Fibroblast of lung (primary cell): ENCODE data around the gene CEMIP. TPM values are rescaled to one million over a fixed set of nuclear protein-coding genes. Genes with fewer than 3 reads are reported as not detected.

ENCODE experiments used
- DNase-seq, 2 donors: peaks; one replicate each; pipeline versions ENCODE4 v3.0.0 to v3.0.0-alpha.2; 2010; ENCODE audit warnings: low read depth in 2 of 2
- H2AFZ ChIP-seq: 2 replicates; pipeline ENCODE4 v1.5.1; 2012; ENCODE audit warnings: low read length, control low read depth, inconsistent platforms
- H3K27ac ChIP-seq: 2 replicates; pipeline ENCODE4 v1.5.1; 2011; ENCODE audit warnings: low read length, control low read depth; ENCODE audit not compliant: insufficient read depth
- H3K27me3 ChIP-seq: 2 replicates; pipeline ENCODE4 v1.5.1; 2011; ENCODE audit warnings: mild to moderate bottlenecking, low read length; ENCODE audit not compliant: control insufficient read depth, insufficient read depth
- H3K36me3 ChIP-seq: 2 replicates; pipeline ENCODE4 v1.5.1; 2011; ENCODE audit warnings: low read length; ENCODE audit not compliant: control insufficient read depth, insufficient read depth
- H3K4me1 ChIP-seq: 2 replicates; pipeline ENCODE4 v1.5.1; 2011; ENCODE audit warnings: low read length; ENCODE audit not compliant: control insufficient read depth, insufficient read depth; ENCODE audit errors: extremely low read depth
- H3K4me2 ChIP-seq: 2 replicates; pipeline ENCODE4 v1.5.1; 2011; ENCODE audit warnings: low read length, control low read depth; ENCODE audit not compliant: insufficient read depth; ENCODE audit errors: extremely low read depth
- H3K4me3 ChIP-seq, 4 experiments: fragments of 200-600 bp in 1 of 4; sonication (generic) in 1 of 4; replicated peaks in 1 of 4; 2 replicates each; pipeline ENCODE4 v1.5.1; 2011 to 2016; ENCODE audit warnings: low read length in 4 of 4, low read depth in 3 of 4, mild to moderate bottlenecking in 3 of 4, control low read depth in 2 of 4, inconsistent platforms in 1 of 4, mixed read lengths in 1 of 4; ENCODE audit not compliant: insufficient read depth in 1 of 4; ENCODE audit errors: control extremely low read depth in 1 of 4
- H3K79me2 ChIP-seq: 2 replicates; pipeline ENCODE4 v1.5.1; 2012; ENCODE audit warnings: mild to moderate bottlenecking, low read length, inconsistent platforms; ENCODE audit not compliant: control insufficient read depth, insufficient read depth
- H3K9ac ChIP-seq: 2 replicates; pipeline ENCODE4 v1.5.1; 2011; ENCODE audit warnings: mild to moderate bottlenecking, low read length, control low read depth; ENCODE audit not compliant: insufficient read depth
- H3K9me3 ChIP-seq: 2 replicates; pipeline ENCODE4 v1.5.1; 2012; ENCODE audit warnings: low read depth, low read length; ENCODE audit not compliant: control insufficient read depth, insufficient read depth
- H4K20me1 ChIP-seq: 2 replicates; pipeline ENCODE4 v1.5.1; 2011; ENCODE audit warnings: low read length; ENCODE audit not compliant: control insufficient read depth, insufficient read depth; ENCODE audit errors: extremely low read depth
- CTCF ChIP-seq, 2 donors: IDR thresholded peaks in 1 of 2; conservative IDR thresholded peaks in 1 of 2; 1 replicate in 1 of 2; 2 replicates in 1 of 2; pipeline ENCODE4 v1.5.1; 2011 to 2012; ENCODE audit warnings: low read length in 2 of 2, control low read depth in 1 of 2, inconsistent platforms in 1 of 2, low read depth in 1 of 2, mild to moderate bottlenecking in 1 of 2
- EZH2 ChIP-seq: IDR thresholded peaks from 2 replicates; pipeline ENCODE4 v1.5.1; 2012; ENCODE audit warnings: low read length, control low read depth, mild to moderate bottlenecking; ENCODE audit errors: missing control alignments
- polyA plus RNA-seq, 2 donors: library from polyadenylated mRNA; depleted of rRNA in 1 of 2; stranded (reverse) in 1 of 2; unstranded in 1 of 2; fragments of >200 nt; gene quantifications; 2 replicates each; pipeline ENCODE4 v1.2.1, GENCODE V29; 2011 to 2012; ENCODE audit warnings: missing spikeins in 1 of 2
- total RNA-seq: library from RNA; depleted of rRNA; stranded (reverse); fragments of >200 nt; gene quantifications from 2 replicates; pipeline ENCODE4 v1.2.1, GENCODE V29; 2014

Gene CEMIP
- total and polyA plus RNA-seq, 2 donors (not counting 1 experiment from before 2014, with no cell fraction given), result 946 to 1,190 TPM

- no peak overlapping the region for H3K4me2 ChIP-seq
- H3K9me3 ChIP-seq, result no peaks in the 10 kb centered on the region
- H3K79me2 ChIP-seq, result no peaks in the 10 kb centered on the region
- no peak overlapping the region for H3K4me3 ChIP-seq
- no peaks in the 10 kb centered on the region for H3K4me1 ChIP-seq
- no peak overlapping the region for H3K9ac ChIP-seq
- peaks cover 8% of the 10 kb centered on the region for H3K36me3 ChIP-seq
- no peak overlapping the region for H2AFZ ChIP-seq
- no peak for TF ChIP-seq CTCF (conservative IDR thresholded peaks at IDR 0.05 in 1 of 2, IDR thresholded peaks at IDR 0.05 in 1 of 2; ENCODE audit: low read depth in 1 of 2, low read length in 2 of 2)
- no peak for TF ChIP-seq EZH2
- H4K20me1 ChIP-seq, result no peaks in the 10 kb centered on the region
- H3K27ac ChIP-seq, result no peak overlapping the region
- peaks cover under 1% of the 10 kb centered on the region for H3K27me3 ChIP-seq
- no peak for DNase-seq
Measured at GRCh38 chr15:80832686-80833085, 53.5 kb downstream of the CEMIP start.

GRCh38 chr15:80834402-80834801 is 55.2 kb downstream of the CEMIP start:
- no peak overlapping the region for H3K9ac ChIP-seq
- H4K20me1 ChIP-seq, result no peaks in the 10 kb centered on the region
- H3K4me3 ChIP-seq, result no peak overlapping the region
- no peak overlapping the region for H3K4me2 ChIP-seq
- no peak for DNase-seq
- no peak overlapping the region for H2AFZ ChIP-seq
- H3K9me3 ChIP-seq, result no peaks in the 10 kb centered on the region
- no peak overlapping the region for H3K27ac ChIP-seq
- TF ChIP-seq EZH2, result no peak
- TF ChIP-seq CTCF (conservative IDR thresholded peaks at IDR 0.05 in 1 of 2, IDR thresholded peaks at IDR 0.05 in 1 of 2; ENCODE audit: low read depth in 1 of 2, low read length in 2 of 2), result no peak
- peaks cover 8% of the 10 kb centered on the region for H3K27me3 ChIP-seq
- peaks cover 6% of the 10 kb centered on the region for H3K36me3 ChIP-seq
- H3K79me2 ChIP-seq, result no peaks in the 10 kb centered on the region
- H3K4me1 ChIP-seq, result no peaks in the 10 kb centered on the region

GRCh38 chr15:80834906-80835305 is 55.7 kb downstream of the CEMIP start:
- no peak overlapping the region for H2AFZ ChIP-seq

More at GRCh38 chr15:80834906-80835305, 55.7 kb downstream of the CEMIP start:
- Histone ChIP-seq H3K9ac (no peak overlapping the region), H3K36me3 (peaks cover 5% of the 10 kb centered on the region), H4K20me1 (no peaks in the 10 kb centered on the region), H3K79me2 (no peaks in the 10 kb centered on the region), H3K4me1 (no peaks in the 10 kb centered on the region), H3K27me3 (peaks cover 13% of the 10 kb centered on the region), H3K4me3 (no peak overlapping the region), H3K9me3 (no peaks in the 10 kb centered on the region), H3K4me2 (no peak overlapping the region), H3K27ac (no peak overlapping the region)
- no peak for TF ChIP-seq EZH2
- no peak for TF ChIP-seq CTCF (conservative IDR thresholded peaks at IDR 0.05 in 1 of 2, IDR thresholded peaks at IDR 0.05 in 1 of 2; ENCODE audit: low read depth in 1 of 2, low read length in 2 of 2)
- no peak for DNase-seq
